Adrenal gland (tissue), 5 donors: ENCODE measurements around the gene ABHD3.

ENCODE experiments used
- CTCF ChIP-seq, 6 experiments: fragments of 450-650 bp in 4 of 6; fragments of 200-600 bp in 2 of 6; sonication (generic) in 1 of 6; IDR thresholded peaks; 1 replicate in 5 of 6; 2 replicates in 1 of 6; pipeline versions ENCODE4 v1.5.1 to v1.8.0; 2016 to 2021; ENCODE audit warnings: antibody characterized with exemption in 6 of 6, mild to moderate bottlenecking in 2 of 6, moderate library complexity in 1 of 6
- POLR2A ChIP-seq, 2 donors: fragments of 450-650 bp; IDR thresholded peaks; one replicate each; pipeline ENCODE4 v1.6.1; 2017; ENCODE audit warnings: antibody characterized with exemption in 2 of 2, mild to moderate bottlenecking in 2 of 2, moderate library complexity in 1 of 2
- donor health status: DM: no; HTN: no; CAD: no.

GRCh38 chr18:21634588-21635199 is 69.9 kb downstream of the ABHD3 start:
- TF ChIP-seq POLR2A (IDR thresholded peaks at IDR 0.05): no peak
- TF ChIP-seq CTCF (IDR thresholded peaks at IDR 0.05): no peak
